GM12872 (cell line): Measurements from ENCODE around the gene SIRT3.

ENCODE experiments used
- CTCF ChIP-seq: IDR thresholded peaks from 3 replicates; pipeline ENCODE4 v1.5.1; 2011; ENCODE audit warnings: low read depth, mild to moderate bottlenecking, low read length, moderate library complexity; ENCODE audit not compliant: insufficient read depth

The SIRT3 gene

GRCh38 chr11:235997-236773, at the start of gene SIRT3:
SIRT3 (minus strand) TSS chr11:236342; CDS start chr11:236328, 14 bp downstream.
- TF ChIP-seq CTCF, result no peak

- no peak for TF ChIP-seq CTCF
These were observed 49.7 kb upstream of the SIRT3 start for GRCh38 chr11:285894-286220.

GRCh38 chr11:285021-285893, 49.1 kb upstream of the SIRT3 start:
- no peak for TF ChIP-seq CTCF

- no peak for TF ChIP-seq CTCF
These were observed 48.2 kb upstream of the SIRT3 start for GRCh38 chr11:284105-285020.

- no peak for TF ChIP-seq CTCF
These were observed 47.4 kb upstream of the SIRT3 start for GRCh38 chr11:283405-284104.

- no peak for TF ChIP-seq CTCF
These were observed 46.7 kb upstream of the SIRT3 start for GRCh38 chr11:282630-283360.
